ENCODE measurements around the gene CNPY1.

Gene CNPY1

GRCh38 chr7:155460926-155461613, 85.3 kb downstream of the CNPY1 start:
- TF ChIP-seq, protein P1, sequence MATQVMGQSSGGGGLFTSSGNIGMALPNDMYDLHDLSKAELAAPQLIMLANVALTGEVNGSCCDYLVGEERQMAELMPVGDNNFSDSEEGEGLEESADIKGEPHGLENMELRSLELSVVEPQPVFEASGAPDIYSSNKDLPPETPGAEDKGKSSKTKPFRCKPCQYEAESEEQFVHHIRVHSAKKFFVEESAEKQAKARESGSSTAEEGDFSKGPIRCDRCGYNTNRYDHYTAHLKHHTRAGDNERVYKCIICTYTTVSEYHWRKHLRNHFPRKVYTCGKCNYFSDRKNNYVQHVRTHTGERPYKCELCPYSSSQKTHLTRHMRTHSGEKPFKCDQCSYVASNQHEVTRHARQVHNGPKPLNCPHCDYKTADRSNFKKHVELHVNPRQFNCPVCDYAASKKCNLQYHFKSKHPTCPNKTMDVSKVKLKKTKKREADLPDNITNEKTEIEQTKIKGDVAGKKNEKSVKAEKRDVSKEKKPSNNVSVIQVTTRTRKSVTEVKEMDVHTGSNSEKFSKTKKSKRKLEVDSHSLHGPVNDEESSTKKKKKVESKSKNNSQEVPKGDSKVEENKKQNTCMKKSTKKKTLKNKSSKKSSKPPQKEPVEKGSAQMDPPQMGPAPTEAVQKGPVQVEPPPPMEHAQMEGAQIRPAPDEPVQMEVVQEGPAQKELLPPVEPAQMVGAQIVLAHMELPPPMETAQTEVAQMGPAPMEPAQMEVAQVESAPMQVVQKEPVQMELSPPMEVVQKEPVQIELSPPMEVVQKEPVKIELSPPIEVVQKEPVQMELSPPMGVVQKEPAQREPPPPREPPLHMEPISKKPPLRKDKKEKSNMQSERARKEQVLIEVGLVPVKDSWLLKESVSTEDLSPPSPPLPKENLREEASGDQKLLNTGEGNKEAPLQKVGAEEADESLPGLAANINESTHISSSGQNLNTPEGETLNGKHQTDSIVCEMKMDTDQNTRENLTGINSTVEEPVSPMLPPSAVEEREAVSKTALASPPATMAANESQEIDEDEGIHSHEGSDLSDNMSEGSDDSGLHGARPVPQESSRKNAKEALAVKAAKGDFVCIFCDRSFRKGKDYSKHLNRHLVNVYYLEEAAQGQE (IDR thresholded peaks at IDR 0.05; ENCODE audit: insufficient read depth in 1 of 2, low read depth in 2 of 2, low read length in 2 of 2), result no peak
- TF ChIP-seq POLR2AphosphoS5 (IDR thresholded peaks at IDR 0.05; ENCODE audit: low read depth, low read length) (no peak), FOXP2 (optimal IDR thresholded peaks at IDR 0.05; ENCODE audit: borderline replicate concordance, extremely low read depth, extremely low read length, insufficient read depth) (no peak), SIN3A (IDR thresholded peaks at IDR 0.05; ENCODE audit: borderline replicate concordance, insufficient read depth, low read length) (no peak), TAF1 (IDR thresholded peaks at IDR 0.05; ENCODE audit: borderline replicate concordance, insufficient read depth, low read length) (no peak)

- TF ChIP-seq, protein P1 (IDR thresholded peaks at IDR 0.05; ENCODE audit: insufficient read depth in 1 of 2, low read depth in 2 of 2, low read length in 2 of 2), result no peak
- TF ChIP-seq SIN3A (IDR thresholded peaks at IDR 0.05; ENCODE audit: borderline replicate concordance, insufficient read depth, low read length) (no peak), FOXP2 (optimal IDR thresholded peaks at IDR 0.05; ENCODE audit: borderline replicate concordance, extremely low read depth, extremely low read length, insufficient read depth) (no peak), TAF1 (IDR thresholded peaks at IDR 0.05; ENCODE audit: borderline replicate concordance, insufficient read depth, low read length) (no peak), POLR2AphosphoS5 (IDR thresholded peaks at IDR 0.05; ENCODE audit: low read depth, low read length) (no peak)
Observed at GRCh38 chr7:155459700-155460461, 86.5 kb downstream of the CNPY1 start.

GRCh38 chr7:155458878-155459699, 87.3 kb downstream of the CNPY1 start:
- TF ChIP-seq, protein P1 (IDR thresholded peaks at IDR 0.05; ENCODE audit: insufficient read depth in 1 of 2, low read depth in 2 of 2, low read length in 2 of 2), result no peak
- TF ChIP-seq POLR2AphosphoS5 (IDR thresholded peaks at IDR 0.05; ENCODE audit: low read depth, low read length) (no peak), SIN3A (IDR thresholded peaks at IDR 0.05; ENCODE audit: borderline replicate concordance, insufficient read depth, low read length) (no peak), FOXP2 (optimal IDR thresholded peaks at IDR 0.05; ENCODE audit: borderline replicate concordance, extremely low read depth, extremely low read length, insufficient read depth) (no peak), TAF1 (IDR thresholded peaks at IDR 0.05; ENCODE audit: borderline replicate concordance, insufficient read depth, low read length) (no peak)

- TF ChIP-seq POLR2AphosphoS5 (IDR thresholded peaks at IDR 0.05; ENCODE audit: low read depth, low read length) (no peak), TAF1 (IDR thresholded peaks at IDR 0.05; ENCODE audit: borderline replicate concordance, insufficient read depth, low read length) (no peak), SIN3A (IDR thresholded peaks at IDR 0.05; ENCODE audit: borderline replicate concordance, insufficient read depth, low read length) (no peak), FOXP2 (optimal IDR thresholded peaks at IDR 0.05; ENCODE audit: borderline replicate concordance, extremely low read depth, extremely low read length, insufficient read depth) (no peak)
- TF ChIP-seq, protein P1 (IDR thresholded peaks at IDR 0.05; ENCODE audit: insufficient read depth in 1 of 2, low read depth in 2 of 2, low read length in 2 of 2), result no peak
Observed at GRCh38 chr7:155458111-155458877, 88.1 kb downstream of the CNPY1 start, which contains the start of gene EN2. TSS of gene EN2 (plus strand) at chr7:155458129. CDS start at chr7:155458378, 249 bp downstream.
